Neural cell (in vitro differentiated cells): ENCODE data around the gene SLC9B2. TPM values are rescaled to one million over a fixed set of nuclear protein-coding genes. Genes with fewer than 3 reads are reported as not detected.

Source experiments
- H2AFZ ChIP-seq: fragments of 200-600, 300-800 bp; sonication (generic), shearing (Covaris generic); 2 replicates; pipeline ENCODE4 v1.6.0; 2014; ENCODE audit warnings: low read depth, mild to moderate bottlenecking, antibody characterized with exemption, low read length, moderate library complexity
- H3F3A ChIP-seq: fragments of 200-600 bp; shearing (Covaris generic); 2 replicates; pipeline ENCODE4 v1.6.1; 2016; ENCODE audit warnings: mild to moderate bottlenecking, moderate library complexity, mixed read lengths, antibody characterized with exemption, low read length; ENCODE audit not compliant: insufficient read depth, poor library complexity, severe bottlenecking
- H3K27ac ChIP-seq: fragments of 200-600, 300-800 bp; sonication (generic), shearing (Covaris generic); 2 replicates; pipeline ENCODE4 v1.5.1; 2014; ENCODE audit warnings: mild to moderate bottlenecking, low read length, moderate library complexity
- H3K27me3 ChIP-seq: fragments of 300-800, 200-600 bp; sonication (generic), shearing (Covaris generic); 2 replicates; pipeline ENCODE4 v1.6.0; 2014; ENCODE audit warnings: mild to moderate bottlenecking, low read depth, low read length, moderate library complexity; ENCODE audit not compliant: insufficient read depth
- H3K36me3 ChIP-seq: fragments of 300-800, 200-600 bp; sonication (generic), shearing (Covaris generic); 2 replicates; pipeline ENCODE4 v1.5.1; 2014; ENCODE audit warnings: mild to moderate bottlenecking, antibody characterized with exemption, low read length, moderate library complexity; ENCODE audit not compliant: insufficient read depth
- H3K4me2 ChIP-seq: fragments of 300-800, 200-600 bp; sonication (generic), shearing (Covaris generic); 2 replicates; pipeline ENCODE4 v1.6.0; 2014; ENCODE audit warnings: mild to moderate bottlenecking, low read length
- H3K4me3 ChIP-seq: fragments of 300-800, 200-600 bp; sonication (generic), shearing (Covaris generic); 2 replicates; pipeline ENCODE4 v1.5.1; 2014; ENCODE audit warnings: mild to moderate bottlenecking, low read length, moderate library complexity
- H3K79me2 ChIP-seq: fragments of 200-600 bp; shearing (Covaris generic); replicated peaks from 2 replicates; pipeline ENCODE4 v1.6.0; 2014; ENCODE audit warnings: mild to moderate bottlenecking, low read length, moderate library complexity; ENCODE audit not compliant: insufficient read depth
- H3K9ac ChIP-seq: fragments of 300-800, 200-600 bp; sonication (generic), shearing (Covaris generic); 2 replicates; pipeline ENCODE4 v1.6.1; 2016; ENCODE audit warnings: mild to moderate bottlenecking, low read length, mixed read lengths
- H3K9me2 ChIP-seq: fragments of 200-600 bp; shearing (Covaris generic); 2 replicates; pipeline ENCODE4 v1.6.1; 2016; ENCODE audit warnings: mild to moderate bottlenecking, low read length, mixed read lengths; ENCODE audit not compliant: insufficient read depth
- H3K9me3 ChIP-seq: fragments of 200-600, 300-800 bp; sonication (generic), shearing (Covaris generic); 2 replicates; pipeline ENCODE4 v1.6.1; 2016; ENCODE audit warnings: mild to moderate bottlenecking, mixed run types, low read length, moderate library complexity, mixed read lengths
- H4K20me1 ChIP-seq: fragments of 200-600 bp; shearing (Covaris generic); 2 replicates; pipeline ENCODE4 v1.6.1; 2016; ENCODE audit warnings: mild to moderate bottlenecking, mixed run types; ENCODE audit not compliant: insufficient read depth
- EP300 ChIP-seq: fragments of 450-650 bp; conservative IDR thresholded peaks from 2 replicates; pipeline ENCODE4 v1.6.1; 2014; ENCODE audit warnings: antibody characterized with exemption, mild to moderate bottlenecking, moderate library complexity; ENCODE audit not compliant: poor library complexity, severe bottlenecking
- EZH2 ChIP-seq: fragments of 200-600, 300-800 bp; shearing (Covaris generic), sonication (generic); IDR thresholded peaks from 2 replicates; pipeline ENCODE4 v1.6.1; 2014; ENCODE audit warnings: antibody characterized with exemption, low read length, borderline replicate concordance, mild to moderate bottlenecking; ENCODE audit not compliant: insufficient read depth, poor library complexity, severe bottlenecking
- MXI1 ChIP-seq: fragments of 450-650 bp; conservative IDR thresholded peaks from 2 replicates; pipeline ENCODE4 v1.6.1; 2014; ENCODE audit warnings: antibody characterized with exemption, mild to moderate bottlenecking; ENCODE audit not compliant: poor library complexity, severe bottlenecking
- POLR2AphosphoS5 ChIP-seq: IDR thresholded peaks from 2 replicates; pipeline ENCODE4 v1.6.1; 2012
- RAD21 ChIP-seq: fragments of 450-650 bp; conservative IDR thresholded peaks from 2 replicates; pipeline ENCODE4 v1.6.1; 2014; ENCODE audit warnings: antibody characterized with exemption, mild to moderate bottlenecking, moderate library complexity
- SMC3 ChIP-seq: fragments of 450-650 bp; conservative IDR thresholded peaks from 2 replicates; pipeline ENCODE4 v1.6.1; 2014; ENCODE audit warnings: antibody characterized with exemption, mild to moderate bottlenecking, moderate library complexity; ENCODE audit not compliant: poor library complexity
- TAF1 ChIP-seq: IDR thresholded peaks from 2 replicates; pipeline ENCODE4 v1.6.1; 2012; ENCODE audit warnings: low read depth
- polyA plus RNA-seq: library from polyadenylated mRNA; depleted of rRNA; stranded (reverse); fragments of >200 nt; gene quantifications from 2 replicates; pipeline ENCODE4 v1.2.3, GENCODE V29; 2014
- TF ChIP-seq, protein P1 (sequence below): IDR thresholded peaks from 2 replicates; pipeline ENCODE4 v1.6.1; 2012; ENCODE audit warnings: borderline replicate concordance
- TF ChIP-seq, protein P2 (sequence below): fragments of 450-650 bp; IDR thresholded peaks from 2 replicates; pipeline ENCODE4 v1.5.1; 2014; ENCODE audit warnings: antibody characterized with exemption, mild to moderate bottlenecking, moderate library complexity; ENCODE audit not compliant: poor library complexity, severe bottlenecking

Gene SLC9B2
- polyA plus RNA-seq, 1 donor from 2014 or later = 46.3 TPM

DNA sequence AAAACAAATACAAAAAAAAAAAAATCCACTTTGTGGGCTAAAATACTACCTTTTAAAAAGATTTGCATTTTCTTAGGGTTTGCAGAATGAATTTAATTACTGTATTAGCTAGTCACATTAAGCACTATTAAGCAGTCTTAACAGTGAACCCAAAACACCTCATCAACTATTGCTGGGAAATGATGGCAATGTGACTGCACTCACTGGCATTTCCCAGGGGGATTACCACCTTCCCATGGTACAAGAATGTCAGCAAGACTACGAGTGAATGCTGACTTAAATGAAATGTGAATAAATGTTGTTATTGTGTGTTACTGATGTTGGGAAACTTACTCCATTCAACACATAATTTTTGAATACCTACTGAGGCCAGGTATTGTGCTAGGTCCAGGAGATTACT lies 10.0 kb upstream of the SLC9B2 start:
- H3K4me3 ChIP-seq = no peak overlapping the region
- TF ChIP-seq TAF1 = no peak
- no peak for TF ChIP-seq EP300
- no peak for TF ChIP-seq RAD21
- TF ChIP-seq MXI1 = no peak
- TF ChIP-seq, protein P1, sequence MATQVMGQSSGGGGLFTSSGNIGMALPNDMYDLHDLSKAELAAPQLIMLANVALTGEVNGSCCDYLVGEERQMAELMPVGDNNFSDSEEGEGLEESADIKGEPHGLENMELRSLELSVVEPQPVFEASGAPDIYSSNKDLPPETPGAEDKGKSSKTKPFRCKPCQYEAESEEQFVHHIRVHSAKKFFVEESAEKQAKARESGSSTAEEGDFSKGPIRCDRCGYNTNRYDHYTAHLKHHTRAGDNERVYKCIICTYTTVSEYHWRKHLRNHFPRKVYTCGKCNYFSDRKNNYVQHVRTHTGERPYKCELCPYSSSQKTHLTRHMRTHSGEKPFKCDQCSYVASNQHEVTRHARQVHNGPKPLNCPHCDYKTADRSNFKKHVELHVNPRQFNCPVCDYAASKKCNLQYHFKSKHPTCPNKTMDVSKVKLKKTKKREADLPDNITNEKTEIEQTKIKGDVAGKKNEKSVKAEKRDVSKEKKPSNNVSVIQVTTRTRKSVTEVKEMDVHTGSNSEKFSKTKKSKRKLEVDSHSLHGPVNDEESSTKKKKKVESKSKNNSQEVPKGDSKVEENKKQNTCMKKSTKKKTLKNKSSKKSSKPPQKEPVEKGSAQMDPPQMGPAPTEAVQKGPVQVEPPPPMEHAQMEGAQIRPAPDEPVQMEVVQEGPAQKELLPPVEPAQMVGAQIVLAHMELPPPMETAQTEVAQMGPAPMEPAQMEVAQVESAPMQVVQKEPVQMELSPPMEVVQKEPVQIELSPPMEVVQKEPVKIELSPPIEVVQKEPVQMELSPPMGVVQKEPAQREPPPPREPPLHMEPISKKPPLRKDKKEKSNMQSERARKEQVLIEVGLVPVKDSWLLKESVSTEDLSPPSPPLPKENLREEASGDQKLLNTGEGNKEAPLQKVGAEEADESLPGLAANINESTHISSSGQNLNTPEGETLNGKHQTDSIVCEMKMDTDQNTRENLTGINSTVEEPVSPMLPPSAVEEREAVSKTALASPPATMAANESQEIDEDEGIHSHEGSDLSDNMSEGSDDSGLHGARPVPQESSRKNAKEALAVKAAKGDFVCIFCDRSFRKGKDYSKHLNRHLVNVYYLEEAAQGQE = no peak
- TF ChIP-seq, protein P2, sequence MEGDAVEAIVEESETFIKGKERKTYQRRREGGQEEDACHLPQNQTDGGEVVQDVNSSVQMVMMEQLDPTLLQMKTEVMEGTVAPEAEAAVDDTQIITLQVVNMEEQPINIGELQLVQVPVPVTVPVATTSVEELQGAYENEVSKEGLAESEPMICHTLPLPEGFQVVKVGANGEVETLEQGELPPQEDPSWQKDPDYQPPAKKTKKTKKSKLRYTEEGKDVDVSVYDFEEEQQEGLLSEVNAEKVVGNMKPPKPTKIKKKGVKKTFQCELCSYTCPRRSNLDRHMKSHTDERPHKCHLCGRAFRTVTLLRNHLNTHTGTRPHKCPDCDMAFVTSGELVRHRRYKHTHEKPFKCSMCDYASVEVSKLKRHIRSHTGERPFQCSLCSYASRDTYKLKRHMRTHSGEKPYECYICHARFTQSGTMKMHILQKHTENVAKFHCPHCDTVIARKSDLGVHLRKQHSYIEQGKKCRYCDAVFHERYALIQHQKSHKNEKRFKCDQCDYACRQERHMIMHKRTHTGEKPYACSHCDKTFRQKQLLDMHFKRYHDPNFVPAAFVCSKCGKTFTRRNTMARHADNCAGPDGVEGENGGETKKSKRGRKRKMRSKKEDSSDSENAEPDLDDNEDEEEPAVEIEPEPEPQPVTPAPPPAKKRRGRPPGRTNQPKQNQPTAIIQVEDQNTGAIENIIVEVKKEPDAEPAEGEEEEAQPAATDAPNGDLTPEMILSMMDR = no peak
- TF ChIP-seq EZH2 = no peak
- no peak for TF ChIP-seq SMC3
- no peak for TF ChIP-seq POLR2AphosphoS5
- no peaks in the 10 kb centered on the region for H4K20me1 ChIP-seq
- H3K36me3 ChIP-seq = no peaks in the 10 kb centered on the region
- no peak overlapping the region for H3K4me2 ChIP-seq
- no peaks in the 10 kb centered on the region for H3K27me3 ChIP-seq
- no peaks in the 10 kb centered on the region for H3K9me3 ChIP-seq
- H3K9me2 ChIP-seq = no peaks in the 10 kb centered on the region
- H3K27ac ChIP-seq = no peak overlapping the region
- H3K79me2 ChIP-seq = no peaks in the 10 kb centered on the region
- H3K9ac ChIP-seq = no peak overlapping the region
- H2AFZ ChIP-seq = no peak overlapping the region
- no peaks in the 10 kb centered on the region for H3F3A ChIP-seq

DNA sequence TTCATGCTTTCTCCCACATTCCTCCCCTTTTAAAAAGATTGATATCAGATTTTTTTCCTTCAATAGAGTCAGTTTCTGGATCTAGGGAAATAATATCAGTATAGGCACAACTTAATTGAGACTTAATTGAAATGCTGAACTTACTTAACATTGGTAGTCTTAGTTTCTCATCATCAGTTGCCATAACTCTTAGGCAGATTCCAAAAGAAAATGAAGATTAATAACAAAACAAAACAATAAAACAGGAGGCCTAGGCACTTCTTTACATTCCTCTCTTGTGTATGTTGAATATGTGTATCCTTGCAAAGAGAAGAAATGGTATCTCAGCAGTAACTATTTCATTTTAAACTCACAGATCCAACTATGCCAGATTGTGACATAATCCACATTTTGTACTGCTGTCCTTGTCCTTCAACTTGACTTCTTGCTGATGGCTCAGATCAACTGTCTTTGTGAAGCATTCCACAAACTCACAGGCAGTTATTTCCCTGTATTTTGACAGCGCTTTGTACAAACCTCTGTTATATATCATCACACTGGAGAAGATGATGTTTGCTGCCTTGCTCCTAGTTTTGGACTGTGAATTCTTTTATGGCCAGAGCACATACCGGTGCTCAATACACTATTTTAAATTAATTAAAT lies 9.1 kb upstream of the SLC9B2 start:
- no peaks in the 10 kb centered on the region for H3K9me3 ChIP-seq
- H3K4me2 ChIP-seq = no peak overlapping the region
- no peaks in the 10 kb centered on the region for H3K9me2 ChIP-seq
- TF ChIP-seq TAF1 (no peak), POLR2AphosphoS5 (peak; percentile 42), EP300 (peak; percentile 57), MXI1 (no peak), RAD21 (no peak), EZH2 (no peak)
- TF ChIP-seq, protein P2 = no peak
- TF ChIP-seq, protein P1 = no peak
- H3K79me2 ChIP-seq = no peaks in the 10 kb centered on the region
- no peak overlapping the region for H3K27ac ChIP-seq
- no peak overlapping the region for H3K9ac ChIP-seq
- no peaks in the 10 kb centered on the region for H3K36me3 ChIP-seq
- no peak overlapping the region for H3K4me3 ChIP-seq
- no peaks in the 10 kb centered on the region for H4K20me1 ChIP-seq
- H3K27me3 ChIP-seq = no peaks in the 10 kb centered on the region
- H2AFZ ChIP-seq = no peak overlapping the region
- H3F3A ChIP-seq = no peaks in the 10 kb centered on the region
